Measurements from ENCODE around the gene SIRT7.

GRCh38 chr17:81870981-81871386 is 47.0 kb downstream of the SIRT7 start, which contains the start of gene ARHGDIA:
- TF ChIP-seq CTCF (IDR thresholded peaks at IDR 0.05) (no peak), POLR2A (IDR thresholded peaks at IDR 0.05) (no peak)
